B cell (primary cell): ENCODE data around the gene RIOK3.

ENCODE experiments used
- CTCF ChIP-seq: fragments of 200-600 bp; IDR thresholded peaks from one replicate; pipeline ENCODE4 v1.8.0; 2022; ENCODE audit warnings: antibody characterized with exemption, mild to moderate bottlenecking
- EZH2 ChIP-seq: IDR thresholded peaks from 2 replicates; pipeline ENCODE4 v1.6.1; 2012; ENCODE audit warnings: borderline replicate concordance, low read depth, mild to moderate bottlenecking, moderate library complexity, low read length; ENCODE audit not compliant: insufficient read depth, poor library complexity, severe bottlenecking

GRCh38 chr18:23519734-23520133 is 66.6 kb downstream of the RIOK3 start:
- TF ChIP-seq CTCF (no peak), EZH2 (no peak)
